Fibroblast of gingiva (primary cell): ENCODE results near the gene SELENOK.

Experiments
- DNase-seq: peaks from one replicate; pipeline ENCODE4 v3.0.0-alpha.2; 2011; ENCODE audit warnings: low read depth

SELENOK gene

DNA sequence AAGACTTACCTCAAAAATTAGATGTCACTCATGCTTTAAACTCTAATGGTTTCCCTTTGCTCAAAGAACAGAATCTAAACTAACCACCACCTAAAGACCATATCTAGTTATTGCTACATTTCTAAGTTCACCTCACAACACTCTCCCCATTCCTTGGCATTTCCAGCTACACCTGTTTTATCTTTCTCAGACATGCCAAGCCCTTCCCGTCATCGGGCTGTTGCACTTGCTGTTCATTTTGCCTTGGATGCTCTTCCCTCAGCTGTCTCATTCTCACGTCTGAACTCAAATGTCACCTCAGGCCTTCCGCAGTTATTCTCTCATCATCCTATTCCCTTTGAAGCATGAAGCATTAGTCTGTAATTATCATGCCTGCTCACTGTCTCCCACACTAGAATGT, 8.7 kb downstream of the SELENOK start:
- no peak for DNase-seq

GRCh38 chr3:53881691-53882593, 9.7 kb downstream of the SELENOK start, which contains the start of gene ACTR8:
TSS of gene ACTR8 (minus strand) at chr3:53882152. CDS start at chr3:53882101, 51 bp downstream.
- DNase-seq: peak; percentile 84

DNA sequence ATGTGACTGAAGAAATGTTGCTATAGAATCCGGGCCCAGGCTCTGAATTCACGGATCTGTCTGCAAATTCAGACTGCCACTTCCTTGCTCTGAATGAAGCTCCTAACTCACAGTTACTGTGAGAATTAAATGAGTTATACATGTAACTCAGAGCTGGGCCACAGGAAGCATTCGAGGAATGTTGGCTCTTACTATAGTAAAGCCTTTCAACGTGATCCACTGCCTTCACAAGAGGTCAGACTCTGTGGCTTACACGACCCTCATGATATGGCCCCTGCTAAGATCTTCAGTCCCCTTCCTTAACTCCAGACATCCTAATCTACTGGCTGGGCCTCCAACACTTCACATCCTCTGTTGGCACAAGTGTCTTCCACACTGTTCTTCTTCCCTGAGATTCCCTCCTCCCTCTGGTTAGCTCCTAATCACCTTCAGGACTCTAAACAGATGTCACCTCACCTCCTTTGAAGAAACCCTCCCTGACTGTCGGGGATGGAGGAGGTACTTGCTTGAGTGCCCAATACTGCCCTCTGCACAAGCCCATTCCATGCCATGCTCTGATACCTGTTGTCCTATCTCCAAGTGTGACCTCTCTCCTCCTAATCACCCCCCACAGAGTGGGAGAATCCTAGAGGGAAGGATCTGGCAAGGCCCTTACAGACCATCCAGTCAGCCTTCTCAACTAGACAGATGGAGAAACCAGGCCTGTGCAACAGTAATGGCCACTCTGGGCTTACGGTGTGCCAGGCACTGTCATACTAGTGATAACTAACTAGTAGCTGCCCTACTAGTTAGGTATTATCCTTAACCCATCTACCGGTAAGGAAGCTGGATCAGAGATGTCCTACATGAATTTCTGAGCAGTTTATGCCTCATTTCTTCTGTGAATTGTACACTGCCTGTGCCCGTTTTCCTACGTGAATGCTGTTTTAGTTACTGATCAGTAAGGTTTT, 11.0 kb downstream of the SELENOK start:
- DNase-seq: peak; percentile 18

- no peak for DNase-seq
Measured at GRCh38 chr3:53865732-53866499, 25.7 kb downstream of the SELENOK start.

DNA sequence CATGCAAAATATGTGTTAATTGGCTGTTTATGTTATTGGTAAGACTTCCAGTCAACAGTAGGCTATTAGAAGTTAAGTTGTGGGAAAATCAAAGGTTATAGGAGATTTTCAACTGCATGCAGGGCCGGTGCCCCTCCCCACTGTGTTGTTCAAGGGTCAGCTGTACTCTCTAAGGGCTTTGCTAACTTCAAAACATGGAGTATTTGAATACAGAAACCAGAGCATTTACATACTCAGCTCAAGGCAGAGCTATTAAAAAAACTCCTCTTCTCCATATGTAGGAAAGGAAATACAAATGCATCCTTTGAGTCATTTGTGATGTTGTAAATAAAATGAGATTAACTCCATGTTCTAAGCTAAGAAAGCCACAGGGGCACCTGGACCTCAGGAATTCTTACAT, 28.5 kb downstream of the SELENOK start:
- DNase-seq: no peak

DNA sequence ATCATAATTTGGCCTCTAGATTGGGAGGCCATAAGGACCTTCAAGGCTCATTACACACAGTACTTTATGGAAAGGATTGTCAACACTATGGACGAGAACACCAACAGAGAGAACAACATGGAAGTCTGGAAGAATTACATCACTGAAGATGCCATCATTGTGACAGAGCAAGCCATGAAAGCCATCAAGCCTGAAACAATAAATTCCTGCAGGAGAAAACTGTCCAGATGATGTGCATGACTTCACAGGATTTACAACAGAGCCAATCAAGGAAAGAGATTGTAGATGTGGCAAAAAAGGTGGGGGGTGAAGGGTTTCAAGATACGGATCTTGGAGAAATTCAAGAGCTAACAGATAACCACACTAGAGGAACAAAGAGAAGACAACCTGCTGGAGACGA, 29.4 kb downstream of the SELENOK start:
- no peak for DNase-seq

DNA sequence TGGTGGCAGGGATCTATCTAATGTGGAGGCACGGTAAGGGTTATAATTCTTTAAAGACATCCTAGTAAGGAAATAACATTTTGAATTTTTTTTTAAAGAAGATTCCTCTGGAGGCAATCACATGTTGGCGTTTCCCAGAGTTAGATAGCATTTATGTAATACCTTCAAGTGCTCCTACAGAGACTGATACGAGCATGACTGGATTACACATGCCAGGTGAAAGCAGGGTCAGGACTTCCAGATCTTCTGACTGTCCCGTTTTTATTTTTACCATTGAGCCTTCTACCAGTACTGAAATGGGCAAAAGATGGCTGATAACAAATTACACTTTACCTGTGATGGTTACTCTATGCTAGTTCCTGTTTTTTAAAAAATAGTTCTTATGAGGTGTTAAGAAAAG, 31.5 kb downstream of the SELENOK start:
- no peak for DNase-seq

DNA sequence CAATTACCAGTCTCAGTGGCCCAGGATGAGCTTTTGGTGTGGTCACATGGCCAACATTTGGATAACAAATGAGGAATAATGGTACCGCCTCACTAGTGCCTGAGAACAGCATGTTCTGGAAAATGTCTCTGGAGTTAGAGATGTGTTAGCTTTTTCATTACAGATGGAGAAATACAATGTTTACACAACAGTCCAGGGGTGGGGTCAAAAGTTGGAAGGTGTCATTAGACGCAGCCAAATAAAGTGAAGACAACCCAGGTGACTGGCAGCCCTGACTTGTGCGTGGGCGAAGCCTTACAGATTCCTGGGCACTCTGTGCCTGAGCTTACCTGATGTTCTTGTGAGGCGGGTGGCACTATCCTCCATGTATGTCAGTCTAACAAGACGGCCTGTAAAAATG, 32.5 kb downstream of the SELENOK start:
- no peak for DNase-seq

GRCh38 chr3:53858096-53858741, 33.4 kb downstream of the SELENOK start:
- no peak for DNase-seq

DNA sequence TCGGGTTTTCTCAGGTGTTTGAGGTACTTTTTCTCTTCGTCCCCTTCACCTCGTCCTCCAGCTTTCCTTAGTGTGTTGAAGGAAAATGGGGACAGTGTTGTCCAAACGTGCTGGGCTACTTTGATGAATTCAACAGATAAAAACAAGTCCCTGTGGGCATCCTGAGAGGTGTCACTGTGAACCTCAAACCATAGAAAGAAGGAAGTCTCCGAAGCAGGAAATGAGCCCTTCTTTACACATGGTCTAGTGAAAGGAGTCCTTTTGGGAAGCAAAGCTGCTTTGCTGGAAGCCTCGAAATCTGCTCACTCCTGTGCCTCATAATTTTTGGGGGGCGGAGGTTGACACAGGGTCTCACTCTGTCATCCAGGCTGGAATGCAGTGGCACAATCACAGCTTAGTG, 34.7 kb downstream of the SELENOK start:
- DNase-seq: no peak

DNA sequence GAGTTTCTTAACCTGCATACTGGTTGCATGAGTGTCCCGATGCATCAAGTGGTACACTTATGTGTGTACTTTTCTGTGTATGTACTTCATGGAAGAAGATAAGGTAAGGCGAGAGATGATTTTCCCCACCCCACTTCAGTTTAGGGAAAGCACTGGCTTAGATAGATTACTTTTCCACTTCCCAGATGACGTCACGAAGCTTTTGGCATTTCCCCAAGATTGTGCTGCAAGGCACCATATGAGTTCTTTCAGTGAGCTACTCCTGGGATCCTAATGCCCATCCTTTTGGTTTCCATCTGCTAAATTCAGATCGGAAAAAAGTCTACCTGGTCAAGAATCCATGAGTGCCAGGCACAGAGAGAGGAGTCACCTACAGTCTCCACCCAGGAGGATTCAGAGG, 40.8 kb downstream of the SELENOK start:
- peak; percentile 15 for DNase-seq

DNA sequence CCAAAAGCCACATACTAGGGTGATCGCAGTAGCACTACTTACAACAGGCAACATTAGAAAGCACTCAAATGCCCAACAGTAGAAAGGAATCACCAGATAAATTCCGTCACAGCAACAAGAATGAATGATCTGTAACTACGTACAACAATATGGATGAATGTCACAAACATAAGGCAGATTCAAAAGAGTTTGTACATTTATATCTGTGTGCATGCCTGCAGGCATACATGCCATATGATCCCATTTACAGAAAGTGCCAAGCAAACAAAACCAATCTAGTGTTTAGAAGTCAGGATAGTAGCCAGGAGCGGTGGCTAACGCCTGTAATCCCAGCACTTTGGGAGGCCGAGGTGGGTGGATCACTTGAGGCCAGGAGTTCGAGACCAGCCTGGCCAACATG, 41.7 kb downstream of the SELENOK start:
- no peak for DNase-seq

DNA sequence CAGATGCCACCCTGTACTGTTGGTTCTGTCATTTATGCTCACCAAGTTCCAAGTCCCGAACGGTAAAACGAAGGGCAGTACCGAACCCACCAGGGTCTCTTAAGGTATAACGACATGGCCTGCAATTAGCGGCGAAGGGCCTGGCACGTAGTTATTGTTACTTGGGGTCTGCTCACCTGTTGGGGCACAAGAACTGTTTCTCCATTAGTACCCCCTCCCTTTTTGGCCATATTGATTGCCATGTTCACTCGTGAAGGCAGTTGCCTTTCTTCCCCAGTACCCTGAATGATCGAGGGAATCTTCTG, 44.9 kb downstream of the SELENOK start:
- DNase-seq: no peak

GRCh38 chr3:53846134-53846850, 45.4 kb downstream of the SELENOK start, which contains the start of the genes CHDH and IL17RB:
TSS of gene CHDH (minus strand) at chr3:53846419. CDS start at chr3:53824008, 22,411 bp downstream.
TSS of gene IL17RB (plus strand) at chr3:53846568. CDS start at chr3:53846589, 21 bp downstream.
- DNase-seq: no peak

DNA sequence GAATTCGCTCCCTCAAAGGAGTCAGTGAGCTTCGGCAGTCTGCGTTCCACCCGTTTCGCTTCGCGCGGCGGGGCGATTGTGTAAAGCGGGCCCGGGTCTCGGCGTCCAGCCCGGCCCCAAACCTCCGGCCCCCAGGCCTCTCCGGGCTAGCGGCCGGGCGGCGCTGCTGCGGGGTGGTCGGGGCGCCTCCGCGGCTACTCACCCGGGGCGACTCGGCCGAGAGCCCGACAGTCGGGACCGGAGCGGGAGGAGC, 45.9 kb downstream of the SELENOK start:
- no peak for DNase-seq

- DNase-seq: peak; percentile 16
Measured at GRCh38 chr3:53845103-53845880, 46.4 kb downstream of the SELENOK start.

GRCh38 chr3:53844262-53845102, 47.2 kb downstream of the SELENOK start:
- DNase-seq: no peak

DNA sequence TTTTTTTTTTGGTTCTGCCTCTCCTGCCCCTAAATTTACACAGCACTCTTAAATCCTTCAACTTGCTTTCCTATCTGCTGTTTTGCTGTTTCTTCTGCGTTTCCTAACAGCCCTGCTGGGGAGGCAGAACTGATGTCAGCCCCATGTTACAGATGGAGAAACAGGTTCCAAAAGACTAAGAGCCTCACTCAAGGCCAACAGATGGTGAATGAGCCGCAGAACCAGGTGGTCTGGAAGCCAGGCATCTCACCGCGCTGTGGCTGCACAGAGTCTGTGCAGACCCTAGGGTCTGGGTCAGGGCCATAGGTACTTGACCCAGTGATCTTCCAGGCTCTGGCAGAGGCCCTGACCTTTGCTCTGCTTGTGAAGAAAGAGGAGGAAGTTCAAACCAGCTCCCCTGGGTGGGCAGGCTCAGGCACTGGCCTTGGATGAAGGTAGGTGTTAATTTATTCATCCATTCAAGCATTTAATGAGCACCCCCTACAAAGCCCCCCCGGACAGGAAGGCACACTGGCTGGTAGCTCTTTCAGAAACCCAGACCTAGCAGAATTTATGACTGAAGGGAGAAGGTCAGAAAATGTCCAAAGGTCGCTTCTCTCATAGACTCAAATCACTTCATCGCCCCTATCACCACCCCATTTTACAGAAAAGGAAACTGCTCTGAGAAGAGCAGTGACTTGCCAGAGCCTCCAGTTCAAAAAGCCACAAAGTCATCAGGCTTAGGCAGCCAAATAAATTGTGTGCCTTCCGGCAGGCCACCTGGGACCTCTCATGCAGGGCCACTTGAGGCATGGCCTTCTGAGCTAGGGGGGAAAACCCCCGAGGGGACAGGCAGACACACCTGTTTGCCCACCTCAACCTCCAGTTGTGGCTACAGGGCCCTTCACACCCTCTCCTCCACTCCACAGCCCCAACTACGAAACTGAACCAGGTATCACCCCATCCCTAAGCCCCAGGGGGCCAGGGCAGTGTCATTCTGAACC, 48.2 kb downstream of the SELENOK start:
- no peak for DNase-seq
